Large intestine (tissue), 3 donors: ENCODE measurements around the gene NFIB. TPM values are rescaled to one million over a fixed set of nuclear protein-coding genes. Genes with fewer than 3 reads are reported as not detected.

Experiments
- DNase-seq, 2 donors: peaks; one replicate each; pipeline versions ENCODE4 v3.0.0 to v3.0.0-alpha.2; 2013
- H3K27ac ChIP-seq: one replicate; pipeline ENCODE4 v1.5.1; 2013; ENCODE audit warnings: low read length
- H3K27me3 ChIP-seq: 2 replicates; pipeline ENCODE4 v1.6.1; 2013; ENCODE audit warnings: low read length; ENCODE audit not compliant: control insufficient read depth, insufficient read depth
- H3K36me3 ChIP-seq: 2 replicates; pipeline ENCODE4 v1.6.1; 2013; ENCODE audit warnings: low read length; ENCODE audit not compliant: control insufficient read depth, insufficient read depth
- H3K4me1 ChIP-seq: one replicate; pipeline ENCODE4 v1.6.1; 2013; ENCODE audit warnings: low read length; ENCODE audit not compliant: control insufficient read depth, insufficient read depth
- H3K4me3 ChIP-seq: one replicate; pipeline ENCODE4 v1.5.1; 2013; ENCODE audit warnings: low read length
- H3K9me3 ChIP-seq: one replicate; pipeline ENCODE4 v1.6.1; 2013; ENCODE audit warnings: mild to moderate bottlenecking, low read depth, low read length, moderate library complexity; ENCODE audit not compliant: control insufficient read depth
- WGBS: methylation state at CpG from one replicate; pipeline ENCODE4 v1.1.5; 2013; ENCODE audit warnings: low lambda C conversion rate; ENCODE audit not compliant: insufficient coverage; 5-methylcytosine and 5-hydroxymethylcytosine counted together
- polyA plus RNA-seq: library from polyadenylated mRNA; unstranded; fragments of 120-200 nt; gene quantifications from one replicate; pipeline ENCODE4 v1.2.1, GENCODE V29; 2013

Gene NFIB
- polyA plus RNA-seq, 1 donor, result 16.6 TPM

- H3K4me1 ChIP-seq, result peaks cover 22% of the 10 kb centered on the region
- DNase-seq, result peak in 1 of 2 donors; percentile 63
- no CpG with 5 or more reads among the region's 33 CpGs for WGBS
- peaks cover 8% of the 10 kb centered on the region for H3K9me3 ChIP-seq
- H3K4me3 ChIP-seq, result peak overlapping the region; percentile 53
- peak overlapping the region; percentile 84 for H3K27ac ChIP-seq
- H3K36me3 ChIP-seq, result no peaks in the 10 kb centered on the region
- H3K27me3 ChIP-seq, result peaks cover 55% of the 10 kb centered on the region
These were observed 482 bp downstream of the NFIB start for GRCh38 chr9:14313378-14313940.

- peak overlapping the region; percentile 53 for H3K4me3 ChIP-seq
- peaks cover 22% of the 10 kb centered on the region for H3K4me1 ChIP-seq
- DNase-seq, result peak in 1 of 2 donors; percentile 59
- peaks cover 58% of the 10 kb centered on the region for H3K27me3 ChIP-seq
- WGBS, result no CpG with 5 or more reads among the region's 56 CpGs
- H3K36me3 ChIP-seq, result no peaks in the 10 kb centered on the region
- peaks cover 8% of the 10 kb centered on the region for H3K9me3 ChIP-seq
- H3K27ac ChIP-seq, result peak overlapping the region; percentile 84
These were observed 1.1 kb downstream of the NFIB start for GRCh38 chr9:14312719-14313377.

- DNase-seq, result no peak
- WGBS, result 37% methylated on average over 8 of the region's 10 CpGs
- H3K36me3 ChIP-seq, result no peaks in the 10 kb centered on the region
- peaks cover 53% of the 10 kb centered on the region for H3K27me3 ChIP-seq
- peaks cover 8% of the 10 kb centered on the region for H3K9me3 ChIP-seq
- peak overlapping the region; percentile 53 for H3K4me3 ChIP-seq
- peaks cover 22% of the 10 kb centered on the region for H3K4me1 ChIP-seq
- H3K27ac ChIP-seq, result no peak overlapping the region
These were observed 1.8 kb downstream of the NFIB start for GRCh38 chr9:14311956-14312685.

- WGBS, result 86% methylated on average over 1 of the region's 2 CpGs
- Histone ChIP-seq H3K27ac (no peak overlapping the region), H3K4me3 (peak overlapping the region; percentile 53), H3K4me1 (peaks cover 21% of the 10 kb centered on the region), H3K9me3 (peaks cover 8% of the 10 kb centered on the region), H3K36me3 (no peaks in the 10 kb centered on the region), H3K27me3 (peaks cover 45% of the 10 kb centered on the region)
- no peak for DNase-seq
These were observed 2.6 kb downstream of the NFIB start for GRCh38 chr9:14311171-14311949.

GRCh38 chr9:14310311-14310710, 3.6 kb downstream of the NFIB start:
- Histone ChIP-seq H3K36me3 (no peaks in the 10 kb centered on the region), H3K27me3 (peaks cover 36% of the 10 kb centered on the region), H3K4me3 (no peak overlapping the region), H3K4me1 (peaks cover 12% of the 10 kb centered on the region), H3K9me3 (peaks cover 5% of the 10 kb centered on the region), H3K27ac (no peak overlapping the region)
- no peak for DNase-seq
- 80% methylated on average over 1 of the region's 2 CpGs for WGBS

GRCh38 chr9:14309403-14309802, 4.5 kb downstream of the NFIB start:
- no peak overlapping the region for H3K4me3 ChIP-seq
- no peak for DNase-seq

GRCh38 chr9:14308853-14309145, 5.1 kb downstream of the NFIB start:
- H3K9me3 ChIP-seq, result peaks cover 5% of the 10 kb centered on the region
- H3K36me3 ChIP-seq, result no peaks in the 10 kb centered on the region
- no peak overlapping the region for H3K27ac ChIP-seq
- DNase-seq, result no peak
- 80% methylated on average over 2 of the region's 6 CpGs for WGBS
- H3K4me1 ChIP-seq, result peaks cover 5% of the 10 kb centered on the region
- H3K27me3 ChIP-seq, result peaks cover 26% of the 10 kb centered on the region
- no peak overlapping the region for H3K4me3 ChIP-seq

More at GRCh38 chr9:14309403-14309802, 4.5 kb downstream of the NFIB start:
- Histone ChIP-seq H3K4me1 (peaks cover 7% of the 10 kb centered on the region), H3K27me3 (peaks cover 29% of the 10 kb centered on the region), H3K27ac (no peak overlapping the region), H3K36me3 (no peaks in the 10 kb centered on the region), H3K9me3 (peaks cover 5% of the 10 kb centered on the region)
- WGBS, result no CpG with 5 or more reads among the region's 2 CpGs

GRCh38 chr9:14307989-14308852, 5.7 kb downstream of the NFIB start:
- Histone ChIP-seq H3K27ac (no peak overlapping the region), H3K4me3 (no peak overlapping the region), H3K9me3 (peaks cover under 1% of the 10 kb centered on the region), H3K27me3 (peaks cover 21% of the 10 kb centered on the region), H3K36me3 (no peaks in the 10 kb centered on the region), H3K4me1 (peaks cover under 1% of the 10 kb centered on the region)
- WGBS, result 68% methylated on average over 3 of the region's 9 CpGs
- peak in 1 of 2 donors; percentile 40 for DNase-seq

- no peaks in the 10 kb centered on the region for H3K36me3 ChIP-seq
- 80% methylated on average over 2 of the region's 26 CpGs for WGBS
- H3K27ac ChIP-seq, result no peak overlapping the region
- H3K4me3 ChIP-seq, result no peak overlapping the region
- peaks cover 8% of the 10 kb centered on the region for H3K4me1 ChIP-seq
- H3K27me3 ChIP-seq, result peaks cover 9% of the 10 kb centered on the region
- no peaks in the 10 kb centered on the region for H3K9me3 ChIP-seq
- DNase-seq, result no peak
These were observed 7.0 kb downstream of the NFIB start for GRCh38 chr9:14306672-14307660.
